Mucosa of rectum (tissue), 2 donors: ENCODE measurements around the gene TESK2.

Source experiments
- H3K27ac ChIP-seq, 2 donors: one replicate each; pipeline ENCODE4 v1.7.0; 2013; ENCODE audit warnings: inconsistent platforms in 2 of 2, low read depth in 2 of 2, low read length in 2 of 2
- H3K27me3 ChIP-seq, 2 donors: one replicate each; pipeline ENCODE4 v1.7.0; 2013; ENCODE audit warnings: low read length in 2 of 2; ENCODE audit not compliant: control insufficient read depth in 2 of 2, insufficient read depth in 2 of 2
- H3K36me3 ChIP-seq, 2 donors: one replicate each; pipeline ENCODE4 v1.7.0; 2013; ENCODE audit warnings: low read length in 2 of 2; ENCODE audit not compliant: control insufficient read depth in 2 of 2, insufficient read depth in 2 of 2
- H3K4me1 ChIP-seq, 2 donors: one replicate each; pipeline ENCODE4 v1.7.0; 2013; ENCODE audit warnings: low read length in 2 of 2, mild to moderate bottlenecking in 1 of 2; ENCODE audit not compliant: control insufficient read depth in 2 of 2, insufficient read depth in 2 of 2
- H3K4me3 ChIP-seq, 2 donors: one replicate each; pipeline ENCODE4 v1.7.0; 2013; ENCODE audit warnings: low read length in 2 of 2
- H3K9ac ChIP-seq, 2 donors: one replicate each; pipeline ENCODE4 v1.7.0; 2013; ENCODE audit warnings: low read length in 2 of 2, low read depth in 1 of 2, mild to moderate bottlenecking in 1 of 2
- H3K9me3 ChIP-seq, 2 donors: one replicate each; pipeline ENCODE4 v1.7.0; 2013; ENCODE audit warnings: low read length in 2 of 2; ENCODE audit not compliant: control insufficient read depth in 2 of 2
- donor health status: healthy.
- donor health status: Normal muscosa, but diverticular disease.

Gene TESK2

DNA sequence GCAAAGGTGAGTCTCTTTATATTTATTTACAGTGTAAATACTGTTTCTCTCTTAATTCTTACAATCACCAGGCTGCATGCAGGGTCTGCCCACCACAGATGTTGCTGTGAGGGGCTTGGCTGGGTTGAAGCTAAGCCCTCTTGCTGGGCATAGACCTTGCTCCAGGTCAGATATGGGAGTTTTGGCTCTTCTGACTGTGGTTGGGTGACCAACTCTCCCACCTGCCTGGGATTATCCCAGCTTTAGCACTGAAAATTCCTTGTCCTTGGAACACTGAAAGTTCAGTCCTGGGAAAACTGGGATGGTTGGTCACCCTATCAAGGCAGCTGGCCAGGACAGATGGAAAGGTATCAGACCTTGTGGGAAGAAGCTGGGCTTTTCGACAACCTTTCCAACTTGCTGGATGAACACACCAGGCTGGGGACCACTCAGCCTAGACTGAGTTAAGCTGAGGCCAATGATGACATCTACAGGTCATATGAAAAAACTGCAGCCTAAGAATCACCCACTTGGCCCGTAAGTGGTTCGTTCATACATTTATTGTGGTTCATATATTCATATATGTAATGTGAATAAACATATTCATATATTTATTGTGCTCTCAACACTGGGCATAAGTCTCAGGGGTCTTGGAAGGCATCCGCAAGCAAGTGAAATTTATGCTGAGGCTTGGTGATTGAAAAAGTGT lies 190.8 kb downstream of the TESK2 start:
- Histone ChIP-seq H3K27me3 (no peaks in the 10 kb centered on the region), H3K36me3 (no peaks in the 10 kb centered on the region), H3K9me3 (no peaks in the 10 kb centered on the region), H3K9ac (no peak overlapping the region), H3K4me1 (peaks cover 9 to 14% of the 10 kb centered on the region in 2 donors), H3K4me3 (no peak overlapping the region), H3K27ac (no peak overlapping the region)

DNA sequence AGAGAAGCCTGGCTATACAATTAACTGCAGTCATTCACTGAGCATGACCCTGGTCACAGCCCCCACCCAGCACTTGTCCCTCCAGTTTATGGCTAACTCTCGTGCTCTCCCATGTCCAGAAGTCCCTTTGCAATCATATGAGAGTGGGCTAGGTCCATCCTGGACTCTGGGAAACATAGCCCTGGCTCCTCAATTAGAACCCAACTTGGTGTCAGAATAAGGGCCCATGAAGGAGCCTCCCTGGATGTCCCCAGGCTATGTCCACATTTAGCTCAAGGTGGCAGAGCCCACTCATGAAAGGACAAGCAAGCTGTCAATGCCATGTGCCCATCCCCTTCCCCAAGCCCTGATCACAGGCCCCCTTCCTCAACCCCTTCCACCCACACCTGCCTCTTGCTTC lies 191.7 kb downstream of the TESK2 start:
- Histone ChIP-seq H3K36me3 (no peaks in the 10 kb centered on the region), H3K27me3 (no peaks in the 10 kb centered on the region), H3K4me1 (peaks cover 2 to 7% of the 10 kb centered on the region in 2 donors), H3K27ac (no peak overlapping the region), H3K9me3 (no peaks in the 10 kb centered on the region), H3K9ac (no peak overlapping the region), H3K4me3 (no peak overlapping the region)

DNA sequence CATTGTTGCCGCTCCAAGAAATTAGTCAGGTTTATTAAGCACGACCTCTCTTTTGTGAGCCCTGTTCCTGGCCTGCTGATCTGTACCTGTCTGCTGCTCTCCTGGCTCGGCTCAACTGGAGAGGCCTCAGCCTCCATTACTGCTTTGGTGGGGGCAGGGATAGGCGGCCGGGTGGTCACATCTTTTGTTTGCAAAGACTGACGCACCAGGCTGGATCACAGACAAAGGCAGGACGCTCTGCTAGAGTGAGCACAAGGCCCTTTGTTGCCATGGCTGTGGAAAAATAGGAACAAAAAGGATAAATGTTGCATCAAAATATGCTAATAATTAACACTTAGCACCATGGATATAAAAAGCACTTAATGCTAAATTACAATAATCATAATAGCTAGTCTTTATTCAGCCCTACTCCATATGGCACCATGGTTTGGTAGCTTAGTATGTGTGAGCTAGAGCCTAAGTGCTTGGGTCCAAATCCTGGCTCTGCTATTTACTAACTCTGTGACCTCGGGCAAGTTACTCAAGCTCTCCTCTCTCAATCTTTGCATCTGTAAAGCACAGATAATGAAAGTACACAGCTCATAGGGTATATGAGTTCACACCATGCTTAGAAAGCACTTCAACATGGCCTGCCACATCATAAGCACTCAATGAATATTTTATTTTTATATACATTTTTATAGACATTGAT lies 193.2 kb downstream of the TESK2 start:
- Histone ChIP-seq H3K36me3 (no peaks in the 10 kb centered on the region), H3K27ac (no peak overlapping the region), H3K27me3 (no peaks in the 10 kb centered on the region), H3K4me3 (no peak overlapping the region), H3K4me1 (peaks cover 0 to 1% of the 10 kb centered on the region in 2 donors), H3K9me3 (no peaks in the 10 kb centered on the region), H3K9ac (no peak overlapping the region)
